Measurements from ENCODE around the gene CRCP.
"Not testable (repeated sequence)": the region's sequence is repeated elsewhere in the genome, so short reads cannot be mapped to it uniquely, and the experiment has no call there.

DNA sequence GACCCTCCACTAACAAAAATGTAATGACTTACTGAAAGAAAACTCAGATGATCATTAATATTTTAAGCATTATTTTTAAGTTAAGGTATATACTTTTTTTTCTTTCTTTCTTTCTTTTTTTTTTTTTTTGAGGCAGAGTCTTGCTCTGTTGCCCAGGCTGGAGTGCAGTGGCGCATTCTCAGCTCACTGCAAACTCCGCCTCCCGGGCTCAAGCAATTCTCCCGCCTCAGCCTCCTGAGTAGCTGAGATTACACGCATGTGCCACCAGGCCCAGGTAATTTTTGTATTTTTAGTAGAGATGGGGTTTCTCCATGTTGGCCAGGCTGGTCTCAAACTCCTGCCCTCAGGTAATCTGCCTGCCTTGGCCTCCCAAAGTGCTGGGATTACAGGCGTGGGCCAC lies 12.5 kb upstream of the CRCP start:
- TF ChIP-seq, protein P1, sequence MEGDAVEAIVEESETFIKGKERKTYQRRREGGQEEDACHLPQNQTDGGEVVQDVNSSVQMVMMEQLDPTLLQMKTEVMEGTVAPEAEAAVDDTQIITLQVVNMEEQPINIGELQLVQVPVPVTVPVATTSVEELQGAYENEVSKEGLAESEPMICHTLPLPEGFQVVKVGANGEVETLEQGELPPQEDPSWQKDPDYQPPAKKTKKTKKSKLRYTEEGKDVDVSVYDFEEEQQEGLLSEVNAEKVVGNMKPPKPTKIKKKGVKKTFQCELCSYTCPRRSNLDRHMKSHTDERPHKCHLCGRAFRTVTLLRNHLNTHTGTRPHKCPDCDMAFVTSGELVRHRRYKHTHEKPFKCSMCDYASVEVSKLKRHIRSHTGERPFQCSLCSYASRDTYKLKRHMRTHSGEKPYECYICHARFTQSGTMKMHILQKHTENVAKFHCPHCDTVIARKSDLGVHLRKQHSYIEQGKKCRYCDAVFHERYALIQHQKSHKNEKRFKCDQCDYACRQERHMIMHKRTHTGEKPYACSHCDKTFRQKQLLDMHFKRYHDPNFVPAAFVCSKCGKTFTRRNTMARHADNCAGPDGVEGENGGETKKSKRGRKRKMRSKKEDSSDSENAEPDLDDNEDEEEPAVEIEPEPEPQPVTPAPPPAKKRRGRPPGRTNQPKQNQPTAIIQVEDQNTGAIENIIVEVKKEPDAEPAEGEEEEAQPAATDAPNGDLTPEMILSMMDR (conservative IDR thresholded peaks at IDR 0.05): not testable (repeated sequence)
- TF ChIP-seq EZH2 (IDR thresholded peaks at IDR 0.05; ENCODE audit: low read depth): not testable (repeated sequence)

Measured in PC-9 (cell line).